Measurements from ENCODE around the gene NUDCD2. TPM values are rescaled to one million over a fixed set of nuclear protein-coding genes. Genes with fewer than 3 reads are reported as not detected.

The NUDCD2 gene
- total RNA-seq (10 to 100 TPM; 27.4 to 27.8 TPM), polyA plus RNA-seq (10 to 100 TPM; 46.7 to 54.0 (median 53.2) TPM), total RNA-seq (20.8 to 46.1 (median 27.0) reads per million in 6 experiments)

GRCh38 chr5:163459819-163460561 is at the start of gene NUDCD2:
NUDCD2 (minus strand) TSS chr5:163460102; CDS start chr5:163460050, 52 bp downstream.
- peaks cover 0 to 3% (median 0%) of the 10 kb centered on the region in 5 donors for H3K27me3 Mint-ChIP-seq
- H3K4me3 Mint-ChIP-seq = peak within 1 kb of the TSS; percentile 92 to 98 (median 98)
- peaks cover 15 to 52% (median 38%) of the 10 kb centered on the region in 4 donors for H3K4me1 Mint-ChIP-seq
- peaks cover 0 to 23% (median 15%) of the 10 kb centered on the region in 3 donors for H3K36me3 Mint-ChIP-seq
- ATAC-seq (peak; percentile 85 to 86), DNase-seq (peak; percentile 91 to 100 (median 95))
- POLR2A ChIA-PET = interaction anchor here (0.8 to 6.7 kb wide), 6 partner anchors 9 to 45 kb away, joined by 3 to 178 read pairs (median 12); partner anchors contain the start of genes CCNG1 and MAT2B
- H3K27ac Mint-ChIP-seq = peak within 1 kb of the TSS; percentile 99 to 100 (median 99)
- no peaks in the 10 kb centered on the region for H3K9me3 Mint-ChIP-seq

- ATAC-seq (no peak), DNase-seq (peak in 1 of 10 donors; percentile 6)
- Mint-ChIP-seq H3K4me1 (peaks cover 16 to 69% (median 59%) of the 10 kb centered on the region in 4 donors), H3K27ac (peak overlapping the region; percentile 98 to 100 (median 99)), H3K27me3 (no peaks in the 10 kb centered on the region), H3K36me3 (peaks cover 0 to 42% (median 12%) of the 10 kb centered on the region in 3 donors), H3K9me3 (no peaks in the 10 kb centered on the region), H3K4me3 (peak overlapping the region; percentile 72 to 98 (median 96))
- POLR2A ChIA-PET = no interaction called here
These were observed 49.5 kb upstream of the NUDCD2 start for GRCh38 chr5:163509291-163509951.

- POLR2A ChIA-PET = interaction anchor here (7.3 kb wide), 1 partner anchor 49 kb away, joined by 178 read pairs; the partner anchor contains the start of genes HMMR and NUDCD2
- no peak for ATAC-seq
- Mint-ChIP-seq H3K27me3 (no peaks in the 10 kb centered on the region), H3K4me1 (peaks cover 16 to 69% (median 62%) of the 10 kb centered on the region in 4 donors), H3K27ac (peak overlapping the region; percentile 98 to 100 (median 99)), H3K36me3 (peaks cover 0 to 36% (median 12%) of the 10 kb centered on the region in 3 donors), H3K9me3 (no peaks in the 10 kb centered on the region), H3K4me3 (peak overlapping the region; percentile 72 to 98 (median 96))
- DNase-seq = no peak
These were observed 48.9 kb upstream of the NUDCD2 start for GRCh38 chr5:163508753-163509152.

GRCh38 chr5:163506726-163507125 is 46.8 kb upstream of the NUDCD2 start:
- POLR2A ChIA-PET = interaction anchor here (0.9 to 7.3 kb wide), 4 partner anchors 10 to 161 kb away, joined by 3 to 178 read pairs (median 17); partner anchors contain the start of genes CCNG1, HMMR and NUDCD2
- ATAC-seq = no peak

GRCh38 chr5:163506095-163506457 is 46.2 kb upstream of the NUDCD2 start:
- Mint-ChIP-seq H3K4me3 (peak overlapping the region; percentile 90 to 98 (median 96)), H3K9me3 (no peaks in the 10 kb centered on the region), H3K36me3 (peaks cover 0 to 15% (median 0%) of the 10 kb centered on the region in 3 donors), H3K27me3 (no peaks in the 10 kb centered on the region), H3K27ac (peak overlapping the region; percentile 98 to 100 (median 99)), H3K4me1 (peaks cover 15 to 61% (median 54%) of the 10 kb centered on the region in 4 donors)
- ATAC-seq = peak; percentile 17 to 19
- POLR2A ChIA-PET = interaction anchor here (0.9 to 7.3 kb wide), 11 partner anchors 11 to 160 kb away, joined by 3 to 178 read pairs (median 5); partner anchors contain the start of genes CCNG1, HMMR and NUDCD2
- peak in 1 of 10 donors; percentile 9 for DNase-seq

More at GRCh38 chr5:163506726-163507125, 46.8 kb upstream of the NUDCD2 start:
- H3K4me1 Mint-ChIP-seq = peaks cover 15 to 63% (median 56%) of the 10 kb centered on the region in 4 donors
- DNase-seq = peak in 3 of 10 donors; percentile 6 to 30 (median 19)
- H3K27me3 Mint-ChIP-seq = no peaks in the 10 kb centered on the region
- peak overlapping the region; percentile 90 to 98 (median 96) for H3K4me3 Mint-ChIP-seq
- peak overlapping the region; percentile 98 to 100 (median 99) for H3K27ac Mint-ChIP-seq
- H3K9me3 Mint-ChIP-seq = no peaks in the 10 kb centered on the region
- peaks cover 0 to 16% (median 0%) of the 10 kb centered on the region in 3 donors for H3K36me3 Mint-ChIP-seq

GRCh38 chr5:163505368-163506094 is 45.6 kb upstream of the NUDCD2 start, which contains the start of gene MAT2B:
MAT2B (plus strand) TSS chr5:163505619; CDS start chr5:163505687, 68 bp downstream.
- POLR2A ChIA-PET = interaction anchor here (0.5 to 7.3 kb wide), 13 partner anchors 10 to 410 kb away, joined by 3 to 178 read pairs (median 5); partner anchors contain the start of genes CCNG1, HMMR and NUDCD2
- peak within 1 kb of the TSS; percentile 90 to 98 (median 96) for H3K4me3 Mint-ChIP-seq
- ATAC-seq = peak; percentile 88 to 89
- DNase-seq = peak; percentile 93 to 97 (median 96)
- no peaks in the 10 kb centered on the region for H3K9me3 Mint-ChIP-seq
- H3K4me1 Mint-ChIP-seq = peaks cover 15 to 57% (median 49%) of the 10 kb centered on the region in 4 donors
- H3K27ac Mint-ChIP-seq = peak within 1 kb of the TSS; percentile 98 to 100 (median 99)
- H3K36me3 Mint-ChIP-seq = peaks cover 0 to 10% (median 0%) of the 10 kb centered on the region in 3 donors
- no peaks in the 10 kb centered on the region for H3K27me3 Mint-ChIP-seq

GRCh38 chr5:163505049-163505367 is 45.1 kb upstream of the NUDCD2 start:
- DNase-seq (no peak), ATAC-seq (peak; percentile 5 to 9)
- peak overlapping the region; percentile 98 to 100 (median 99) for H3K27ac Mint-ChIP-seq
- no peaks in the 10 kb centered on the region for H3K27me3 Mint-ChIP-seq
- no peaks in the 10 kb centered on the region for H3K9me3 Mint-ChIP-seq
- H3K4me1 Mint-ChIP-seq = peaks cover 13 to 54% (median 44%) of the 10 kb centered on the region in 4 donors
- peaks cover 0 to 7% (median 0%) of the 10 kb centered on the region in 3 donors for H3K36me3 Mint-ChIP-seq
- POLR2A ChIA-PET = interaction anchor here (0.5 to 7.3 kb wide), 13 partner anchors 9 to 411 kb away, joined by 3 to 178 read pairs (median 5); partner anchors contain the start of genes CCNG1, HMMR and NUDCD2
- peak overlapping the region; percentile 90 to 98 (median 96) for H3K4me3 Mint-ChIP-seq

GRCh38 chr5:163504079-163504931 is 44.4 kb upstream of the NUDCD2 start:
- Mint-ChIP-seq H3K36me3 (peaks cover 0 to 3% (median 0%) of the 10 kb centered on the region in 3 donors), H3K27me3 (no peaks in the 10 kb centered on the region), H3K4me3 (peak overlapping the region; percentile 90 to 98 (median 96)), H3K27ac (peak overlapping the region; percentile 98 to 100 (median 99)), H3K4me1 (peaks cover 13 to 49% (median 37%) of the 10 kb centered on the region in 4 donors), H3K9me3 (no peaks in the 10 kb centered on the region)
- DNase-seq (peak in 5 of 10 donors; percentile 12 to 36 (median 22)), ATAC-seq (no peak)
- POLR2A ChIA-PET = interaction anchor here (1.2 to 7.3 kb wide), 4 partner anchors 44 to 67 kb away, joined by 4 to 178 read pairs (median 18); partner anchors contain the start of genes CCNG1, HMMR and NUDCD2

GRCh38 chr5:163503106-163504078 is 43.5 kb upstream of the NUDCD2 start:
- H3K36me3 Mint-ChIP-seq = no peaks in the 10 kb centered on the region
- H3K27ac Mint-ChIP-seq = peak overlapping the region; percentile 98 to 100 (median 99)
- H3K9me3 Mint-ChIP-seq = no peaks in the 10 kb centered on the region
- DNase-seq = peak in 7 of 10 donors; percentile 9 to 50 (median 24)
- H3K4me3 Mint-ChIP-seq = peak overlapping the region; percentile 90 to 98 (median 96)
- no peak for ATAC-seq
- POLR2A ChIA-PET = interaction anchor here (1.0 to 7.3 kb wide), 3 partner anchors 30 to 66 kb away, joined by 4 to 178 read pairs (median 8); partner anchors contain the start of genes CCNG1, HMMR and NUDCD2
- H3K4me1 Mint-ChIP-seq = peaks cover 13 to 40% (median 29%) of the 10 kb centered on the region in 4 donors
- no peaks in the 10 kb centered on the region for H3K27me3 Mint-ChIP-seq

- DNase-seq (no peak), ATAC-seq (no peak)
- Mint-ChIP-seq H3K4me1 (peaks cover 10 to 31% (median 20%) of the 10 kb centered on the region in 4 donors), H3K9me3 (no peaks in the 10 kb centered on the region), H3K27me3 (no peaks in the 10 kb centered on the region), H3K4me3 (peak overlapping the region; percentile 90 to 98 (median 96)), H3K36me3 (no peaks in the 10 kb centered on the region), H3K27ac (peak overlapping the region; percentile 98 to 100 (median 99))
- POLR2A ChIA-PET = interaction anchor here (1.0 to 7.3 kb wide), 3 partner anchors 29 to 65 kb away, joined by 4 to 178 read pairs (median 8); partner anchors contain the start of genes CCNG1, HMMR and NUDCD2
These were observed 42.6 kb upstream of the NUDCD2 start for GRCh38 chr5:163502521-163502920.

Measured in naive thymus-derived CD8-positive, alpha-beta T cell (primary cell).